Measurements from ENCODE around the gene HSPH1. TPM values are rescaled to one million over a fixed set of nuclear protein-coding genes. Genes with fewer than 3 reads are reported as not detected.

HSPH1 gene
- polyA plus RNA-seq, 1 donor (not counting 4 experiments of a cell fraction or from before 2014, with no cell fraction given): 111 TPM

- H3K9ac ChIP-seq (ENCODE audit: control insufficient read depth, extremely low read depth, insufficient read depth, low read length): no peak overlapping the region
- no peaks in the 10 kb centered on the region for H3K79me2 ChIP-seq (ENCODE audit: control insufficient read depth, insufficient read depth, low read length)
- no peak for TF ChIP-seq CTCF (optimal IDR thresholded peaks at IDR 0.05 in 1 of 3, IDR thresholded peaks at IDR 0.05 in 1 of 3, conservative IDR thresholded peaks at IDR 0.05 in 1 of 3; ENCODE audit: extremely low read depth in 1 of 3, insufficient read depth in 2 of 3, low read length in 3 of 3)
- no peak for TF ChIP-seq EZH2 (IDR thresholded peaks at IDR 0.05; ENCODE audit: low read length)
- H3K27ac ChIP-seq (ENCODE audit: control insufficient read depth, insufficient read depth, low read length): no peak overlapping the region
- no peaks in the 10 kb centered on the region for H3K27me3 ChIP-seq (ENCODE audit: control insufficient read depth, extremely low read depth, insufficient read depth, low read length)
- no peak overlapping the region for H3K4me2 ChIP-seq (ENCODE audit: control insufficient read depth, extremely low read depth, insufficient read depth, low read depth, low read length)
- H2AFZ ChIP-seq (ENCODE audit: control insufficient read depth, low read length): no peak overlapping the region
- H3K9me1 ChIP-seq (ENCODE audit: control insufficient read depth, extremely low read depth, insufficient read depth, low read length): no peaks in the 10 kb centered on the region
- H3K4me1 ChIP-seq (ENCODE audit: control insufficient read depth, extremely low read depth, insufficient read depth, low read length): no peaks in the 10 kb centered on the region
- dilution Hi-C loops (cut with MboI; ENCODE audit: extremely low pct_ligation_motif_present, low sequenced_read_pairs): no loop called here
- H4K20me1 ChIP-seq (ENCODE audit: control insufficient read depth, extremely low read depth, insufficient read depth, low read length): no peaks in the 10 kb centered on the region
- no peak overlapping the region for H3K4me3 ChIP-seq (ENCODE audit: control insufficient read depth in 2 of 3, extremely low read depth in 1 of 3, insufficient read depth in 2 of 3, low read depth in 1 of 3, low read length in 3 of 3)
- DNase-seq (ENCODE audit: low read depth, low spot score): no peak
- H3K36me3 ChIP-seq (ENCODE audit: control insufficient read depth in 2 of 2, extremely low read depth in 1 of 2, insufficient read depth in 2 of 2, low read length in 2 of 2): peaks cover 2 to 4% of the 10 kb centered on the region in 2 experiments
- no peaks in the 10 kb centered on the region for H3K9me3 ChIP-seq (ENCODE audit: control insufficient read depth, low read depth, low read length)
- FAIRE-seq: no peak
Measured at GRCh38 chr13:31131470-31131961, 30.2 kb downstream of the HSPH1 start.

- H3K79me2 ChIP-seq (ENCODE audit: control insufficient read depth, insufficient read depth, low read length): no peaks in the 10 kb centered on the region
- peaks cover 0 to 4% of the 10 kb centered on the region in 2 experiments for H3K36me3 ChIP-seq (ENCODE audit: control insufficient read depth in 2 of 2, extremely low read depth in 1 of 2, insufficient read depth in 2 of 2, low read length in 2 of 2)
- no peak overlapping the region for H3K9ac ChIP-seq (ENCODE audit: control insufficient read depth, extremely low read depth, insufficient read depth, low read length)
- no peak overlapping the region for H3K4me3 ChIP-seq (ENCODE audit: control insufficient read depth in 2 of 3, extremely low read depth in 1 of 3, insufficient read depth in 2 of 3, low read depth in 1 of 3, low read length in 3 of 3)
- dilution Hi-C loops (cut with MboI; ENCODE audit: extremely low pct_ligation_motif_present, low sequenced_read_pairs): no loop called here
- no peak for FAIRE-seq
- no peaks in the 10 kb centered on the region for H3K4me1 ChIP-seq (ENCODE audit: control insufficient read depth, extremely low read depth, insufficient read depth, low read length)
- H3K27me3 ChIP-seq (ENCODE audit: control insufficient read depth, extremely low read depth, insufficient read depth, low read length): peaks cover 6% of the 10 kb centered on the region
- TF ChIP-seq CTCF (optimal IDR thresholded peaks at IDR 0.05 in 1 of 3, IDR thresholded peaks at IDR 0.05 in 1 of 3, conservative IDR thresholded peaks at IDR 0.05 in 1 of 3; ENCODE audit: extremely low read depth in 1 of 3, insufficient read depth in 2 of 3, low read length in 3 of 3) (no peak), EZH2 (IDR thresholded peaks at IDR 0.05; ENCODE audit: low read length) (no peak)
- no peaks in the 10 kb centered on the region for H3K9me1 ChIP-seq (ENCODE audit: control insufficient read depth, extremely low read depth, insufficient read depth, low read length)
- DNase-seq (ENCODE audit: low read depth, low spot score): no peak
- H3K4me2 ChIP-seq (ENCODE audit: control insufficient read depth, extremely low read depth, insufficient read depth, low read depth, low read length): no peak overlapping the region
- H3K9me3 ChIP-seq (ENCODE audit: control insufficient read depth, low read depth, low read length): no peaks in the 10 kb centered on the region
- no peaks in the 10 kb centered on the region for H4K20me1 ChIP-seq (ENCODE audit: control insufficient read depth, extremely low read depth, insufficient read depth, low read length)
- H2AFZ ChIP-seq (ENCODE audit: control insufficient read depth, low read length): no peak overlapping the region
- H3K27ac ChIP-seq (ENCODE audit: control insufficient read depth, insufficient read depth, low read length): no peak overlapping the region
Measured at GRCh38 chr13:31129419-31129818, 32.3 kb downstream of the HSPH1 start.
